22Rv1 (cell line): Measurements from ENCODE around the gene MARCHF10.

Experiments used
- H3K27ac ChIP-seq: fragments of 450-650 bp; 2 replicates; pipeline ENCODE4 v1.5.1; 2017
- CTCF ChIP-seq: fragments of 450-650 bp; IDR thresholded peaks from 2 replicates; pipeline ENCODE4 v1.5.1; 2017; ENCODE audit warnings: mild to moderate bottlenecking
- ZFX ChIP-seq: fragments of 450-650 bp; IDR thresholded peaks from 2 replicates; pipeline ENCODE4 v1.6.1; 2017; ENCODE audit warnings: antibody characterized with exemption, borderline replicate concordance

The MARCHF10 gene

DNA sequence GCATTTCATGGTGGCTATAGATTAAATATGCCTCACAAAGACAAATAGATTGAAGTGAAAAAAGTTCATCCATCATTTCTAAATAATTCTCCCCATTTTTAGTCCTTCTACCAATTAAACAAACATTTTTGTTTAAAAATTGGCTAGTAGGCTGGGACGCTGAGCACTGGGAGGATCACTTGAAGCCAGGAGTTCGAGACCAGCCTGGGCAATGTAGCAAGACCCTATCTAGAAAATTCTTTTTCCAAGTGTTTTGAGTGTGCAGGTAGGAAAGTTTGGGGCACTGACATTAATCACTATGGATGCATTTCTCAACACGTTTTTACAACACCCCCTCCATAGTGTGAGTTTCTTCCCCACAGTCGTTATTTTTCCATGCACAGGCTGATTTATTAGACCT is 123.9 kb downstream of the MARCHF10 start:
- no peak for TF ChIP-seq CTCF
- TF ChIP-seq ZFX, result no peak
- no peak overlapping the region for H3K27ac ChIP-seq

GRCh38 chr17:62681939-62682381 is 126.2 kb downstream of the MARCHF10 start:
- H3K27ac ChIP-seq, result no peak overlapping the region
- TF ChIP-seq ZFX (no peak), CTCF (no peak)

GRCh38 chr17:62681061-62681938 is 126.8 kb downstream of the MARCHF10 start:
- no peak for TF ChIP-seq ZFX
- no peak for TF ChIP-seq CTCF
- H3K27ac ChIP-seq, result no peak overlapping the region

GRCh38 chr17:62680541-62681052 is 127.5 kb downstream of the MARCHF10 start:
- no peak overlapping the region for H3K27ac ChIP-seq
- TF ChIP-seq CTCF (no peak), ZFX (no peak)

DNA sequence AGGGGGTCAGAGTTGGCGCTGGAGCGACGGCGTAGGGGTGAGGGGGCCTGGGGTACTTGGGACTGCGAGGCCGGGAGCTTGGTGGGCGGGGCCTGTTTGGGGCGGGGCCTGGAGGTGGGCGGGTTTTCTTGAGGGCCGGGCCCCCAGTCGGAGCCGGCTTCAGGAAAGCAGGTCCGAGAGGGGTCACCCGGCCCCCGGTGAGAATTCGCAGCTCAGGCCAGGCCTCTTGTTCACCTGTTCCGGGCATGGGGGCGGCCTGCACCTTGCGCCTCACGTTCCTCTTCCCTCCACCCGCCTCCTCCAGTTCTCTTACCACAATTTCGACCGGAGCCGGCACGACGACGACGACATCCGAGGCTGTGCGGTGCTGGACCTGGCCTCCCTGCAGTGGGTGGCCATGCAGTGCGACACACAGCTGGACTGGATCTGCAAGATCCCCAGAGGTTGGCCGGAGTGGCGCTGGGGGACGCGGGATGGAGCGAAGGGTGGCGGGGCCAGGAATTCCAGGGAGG is 128.2 kb downstream of the MARCHF10 start:
- no peak for TF ChIP-seq ZFX
- TF ChIP-seq CTCF, result no peak
- no peak overlapping the region for H3K27ac ChIP-seq

DNA sequence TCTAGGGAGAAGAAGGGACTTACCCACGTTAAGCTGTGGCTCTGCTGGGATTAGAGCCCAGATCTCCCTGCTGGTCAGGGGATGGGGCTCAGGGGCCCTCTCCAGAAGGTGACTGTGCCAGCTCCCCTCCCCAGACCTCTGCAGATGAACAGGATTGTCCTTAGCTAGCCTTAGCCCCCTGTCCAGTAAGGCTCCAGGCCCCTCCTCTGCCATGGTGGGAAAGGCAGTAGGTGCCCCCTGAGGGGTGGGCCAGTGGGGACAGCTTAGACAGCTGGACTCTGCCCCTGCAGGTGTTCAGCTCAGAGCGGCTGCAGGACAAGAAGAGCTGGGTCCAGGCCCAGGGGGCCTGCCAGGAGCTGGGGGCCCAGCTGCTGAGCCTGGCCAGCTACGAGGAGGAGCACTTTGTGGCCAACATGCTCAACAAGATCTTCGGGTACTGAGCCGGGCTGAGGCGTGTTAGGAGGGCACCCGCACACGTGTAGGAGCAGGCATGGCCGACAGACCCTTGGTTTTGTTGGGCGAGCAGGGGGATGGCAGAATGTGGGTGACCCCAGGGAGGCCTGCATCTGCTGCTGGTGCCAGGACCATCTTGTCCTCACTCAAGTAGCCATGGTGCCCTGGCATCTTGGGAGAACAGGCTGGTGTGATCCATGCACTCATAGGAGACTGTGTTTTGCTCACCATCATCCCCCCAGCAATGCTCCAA is 129.7 kb downstream of the MARCHF10 start:
- no peak for TF ChIP-seq ZFX
- TF ChIP-seq CTCF, result no peak
- no peak overlapping the region for H3K27ac ChIP-seq
